ENCODE results near the gene IGSF23. TPM values are rescaled to one million over a fixed set of nuclear protein-coding genes. Genes with fewer than 3 reads are reported as not detected.
"Not testable (repeated sequence)": the region's sequence is repeated elsewhere in the genome, so short reads cannot be mapped to it uniquely, and the experiment has no call there.

Gene IGSF23
- polyA plus RNA-seq, 3 donors, result 0.62 TPM; not detected in 2

DNA sequence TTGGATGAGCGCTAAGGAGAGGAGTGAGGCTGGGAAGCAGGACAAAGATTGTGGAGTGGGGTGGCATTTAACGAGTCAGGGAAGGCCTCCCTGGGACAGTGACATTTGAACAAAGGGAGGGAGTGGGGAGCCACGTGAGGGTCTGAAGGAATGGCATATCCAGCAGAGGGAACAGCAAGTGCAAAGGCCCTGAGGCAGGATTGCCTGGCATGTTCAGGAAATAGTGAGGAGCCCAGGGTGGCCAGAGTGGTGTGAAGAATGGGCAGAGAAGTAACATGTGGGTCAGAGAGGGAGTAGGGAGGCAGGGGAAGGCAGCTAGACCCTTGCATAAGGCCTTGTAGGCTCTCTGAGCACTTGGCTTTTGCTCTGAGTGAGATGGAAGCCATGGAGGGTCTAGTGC, 15.4 kb downstream of the IGSF23 start:
- no peak overlapping the region for H3K27ac ChIP-seq (ENCODE audit: low read depth, low read length)
- WGBS, 3 donors, result 89 to 91% (median 89%) methylated on average over 3 of the region's 3 CpGs

DNA sequence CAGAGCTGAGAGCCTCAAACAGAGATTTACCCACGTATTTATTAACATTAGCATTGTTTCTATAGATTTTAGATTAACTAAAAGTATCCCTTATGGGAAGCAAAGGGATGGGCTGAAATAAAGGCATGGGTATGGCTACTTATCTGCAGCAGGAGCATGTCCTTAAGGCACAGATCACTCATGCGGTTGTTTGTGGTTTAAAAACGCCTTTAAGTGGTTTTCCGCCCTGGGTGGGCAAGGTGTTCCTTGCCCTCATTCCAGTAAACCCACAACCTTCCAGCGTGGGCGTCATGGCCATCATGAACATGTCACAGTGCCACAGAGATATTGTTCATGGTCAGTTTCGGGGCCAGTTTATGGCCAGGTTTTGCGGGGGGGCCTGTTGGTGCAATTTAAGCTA, 18.2 kb downstream of the IGSF23 start:
- H3K27ac ChIP-seq (ENCODE audit: low read depth, low read length), result not testable (repeated sequence)
- 82 to 87% (median 83%) methylated on average over 8 of the region's 8 CpGs for WGBS, 3 donors

DNA sequence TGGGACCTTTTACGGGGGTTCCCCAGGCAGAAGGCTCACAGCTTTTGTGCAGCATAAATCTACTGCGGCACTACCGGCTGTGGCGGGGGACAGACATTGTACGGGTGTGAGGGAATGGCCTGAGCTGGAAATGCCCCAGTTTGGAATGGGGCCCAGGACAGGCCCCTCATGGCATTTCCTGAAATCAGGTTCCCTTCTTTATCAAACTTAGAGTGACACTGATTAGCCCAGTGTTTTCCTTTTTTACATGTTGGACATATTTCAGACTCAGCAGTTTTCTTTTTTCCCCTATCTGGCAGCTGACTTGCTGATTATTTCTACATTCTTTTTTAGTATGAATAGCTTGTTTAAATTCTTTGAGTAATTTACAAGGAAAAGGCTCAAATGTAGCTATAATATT, 20.7 kb downstream of the IGSF23 start:
- H3K27ac ChIP-seq (ENCODE audit: low read depth, low read length), result not testable (repeated sequence)
- WGBS, 3 donors, result 0 to 22% (median 18%) methylated on average over 5 of the region's 5 CpGs

DNA sequence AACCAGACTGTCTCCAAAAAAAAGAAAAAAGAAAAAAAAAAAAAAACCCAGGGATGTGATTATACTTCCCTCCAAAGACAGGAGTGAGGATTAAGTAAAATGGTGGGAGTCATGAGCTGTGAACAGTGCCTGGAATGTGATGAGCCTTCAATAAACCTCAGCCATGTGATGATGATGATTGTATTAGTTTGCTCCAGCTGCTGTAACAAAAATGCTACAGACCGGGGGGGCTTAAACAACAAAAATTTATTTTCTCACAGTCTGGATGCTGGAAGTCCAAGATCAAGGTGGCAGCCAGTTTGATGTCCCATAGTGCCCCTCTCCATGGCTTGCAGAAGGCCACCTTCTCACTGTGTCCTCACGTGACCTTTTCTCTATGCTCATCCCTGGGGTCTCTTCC, 21.4 kb downstream of the IGSF23 start:
- no peak overlapping the region for H3K27ac ChIP-seq (ENCODE audit: low read depth, low read length)
- 96 to 98% (median 98%) methylated on average over 2 of the region's 2 CpGs for WGBS, 3 donors

DNA sequence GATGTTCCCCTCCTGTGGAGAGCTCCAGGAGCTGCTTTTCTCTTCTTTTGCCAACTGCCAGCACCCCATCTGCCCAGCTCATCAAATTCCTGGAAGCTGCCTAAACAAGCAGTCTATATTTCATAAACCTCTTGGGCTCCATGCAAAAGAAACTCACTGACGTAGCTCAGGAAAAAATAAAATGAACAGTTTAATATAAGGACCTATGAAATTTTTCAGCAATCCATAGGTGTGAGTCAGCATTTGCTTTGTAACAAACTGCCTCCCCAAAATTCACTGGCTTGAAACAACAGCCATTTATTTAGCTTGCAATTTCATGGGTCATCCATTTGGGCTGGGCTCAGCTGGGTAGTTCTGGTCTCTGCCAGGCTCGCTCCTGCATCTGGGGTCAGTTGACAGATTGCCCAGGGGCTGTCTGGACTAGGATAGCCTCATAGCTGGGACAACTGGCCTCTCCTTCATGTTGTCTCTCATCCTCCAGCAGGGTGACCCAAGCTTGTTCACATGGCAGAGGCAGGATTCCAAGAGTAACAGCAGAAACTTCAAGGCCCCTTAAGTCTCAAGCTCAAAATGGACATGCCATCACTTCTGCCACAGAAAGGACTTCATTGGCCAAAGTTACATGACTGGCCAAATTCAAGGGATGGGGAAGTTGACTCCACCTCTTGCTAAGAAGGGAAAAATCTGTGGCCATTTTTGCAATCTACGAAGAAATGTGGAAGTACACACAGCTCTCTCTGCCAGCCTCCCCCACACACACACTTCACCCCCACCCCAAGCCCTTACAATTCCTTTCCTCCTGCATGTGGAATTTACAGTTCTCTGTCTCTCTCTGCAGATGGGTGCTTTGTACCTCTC, 22.4 kb downstream of the IGSF23 start:
- 56 to 80% (median 59%) methylated on average over 3 of the region's 3 CpGs for WGBS, 3 donors

DNA sequence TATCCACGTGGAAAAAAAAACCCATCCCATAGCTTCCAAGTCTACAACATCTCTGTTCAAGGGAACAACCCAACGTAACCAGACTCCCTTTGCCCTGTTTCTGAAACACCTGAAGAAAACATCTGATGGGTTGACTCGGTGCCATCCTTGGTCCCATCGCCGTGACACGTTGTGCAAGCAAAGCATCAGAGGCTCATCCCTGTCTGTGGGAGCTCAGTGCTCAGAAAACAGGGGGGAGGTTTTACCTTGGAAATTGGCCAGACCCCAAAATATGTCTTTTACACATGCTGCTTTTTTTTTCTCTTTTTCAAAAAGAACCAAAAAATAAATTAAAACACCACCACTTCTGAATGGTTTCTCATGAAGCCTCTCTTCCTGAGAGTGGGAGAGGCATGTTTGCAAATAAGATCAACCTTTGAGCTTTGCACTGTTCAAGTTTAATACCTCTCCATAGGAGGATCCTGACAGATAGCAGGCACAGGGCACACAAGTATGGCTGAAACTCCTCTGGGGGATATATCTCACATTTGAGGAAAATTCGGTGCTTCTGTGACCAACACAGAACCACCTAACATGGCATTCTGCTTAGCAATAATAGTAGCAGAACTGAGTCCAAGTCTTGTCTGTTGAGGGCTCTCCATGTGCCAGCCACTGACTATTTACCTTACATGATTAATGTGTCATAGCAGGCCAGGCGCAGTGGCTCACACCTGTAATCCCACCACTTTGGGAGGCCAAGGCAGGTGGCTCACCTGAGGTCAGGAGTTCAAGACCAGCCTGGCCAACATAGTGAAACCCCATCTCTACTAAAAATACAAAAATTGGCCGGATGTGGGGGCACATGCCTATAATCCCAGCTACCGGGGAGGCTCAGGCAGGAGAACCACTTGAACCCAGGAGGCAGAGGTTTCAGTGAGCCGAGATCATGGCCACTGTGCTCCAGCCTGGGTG, 23.4 kb downstream of the IGSF23 start:
- WGBS, 3 donors, result 57 to 83% (median 72%) methylated on average over 11 of the region's 11 CpGs
- no peak overlapping the region for H3K27ac ChIP-seq (ENCODE audit: low read depth, low read length)

More for the DNA sequence above, 22.4 kb downstream of the IGSF23 start:
- no peak overlapping the region for H3K27ac ChIP-seq (ENCODE audit: low read depth, low read length)

DNA sequence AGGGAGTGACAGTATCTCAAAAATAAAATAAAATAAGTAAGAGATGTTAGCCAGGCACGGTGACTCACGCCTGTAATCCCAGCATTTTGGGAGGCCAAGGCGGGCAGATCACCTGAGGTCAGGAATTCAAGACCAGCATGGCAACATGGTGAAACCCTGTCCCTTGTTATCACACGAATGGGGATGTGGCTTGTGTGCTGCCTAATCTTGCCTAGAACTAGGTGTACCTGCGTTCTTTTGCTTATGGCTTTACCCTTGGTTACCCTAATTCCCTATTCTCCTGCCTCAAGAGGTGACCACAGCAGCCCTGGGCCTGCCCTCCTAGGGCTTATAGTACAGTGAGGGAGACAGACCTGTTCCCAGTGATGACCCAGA, 24.0 kb downstream of the IGSF23 start:
- 87 to 97% (median 91%) methylated on average over 5 of the region's 5 CpGs for WGBS, 3 donors
- no peak overlapping the region for H3K27ac ChIP-seq (ENCODE audit: low read depth, low read length)

DNA sequence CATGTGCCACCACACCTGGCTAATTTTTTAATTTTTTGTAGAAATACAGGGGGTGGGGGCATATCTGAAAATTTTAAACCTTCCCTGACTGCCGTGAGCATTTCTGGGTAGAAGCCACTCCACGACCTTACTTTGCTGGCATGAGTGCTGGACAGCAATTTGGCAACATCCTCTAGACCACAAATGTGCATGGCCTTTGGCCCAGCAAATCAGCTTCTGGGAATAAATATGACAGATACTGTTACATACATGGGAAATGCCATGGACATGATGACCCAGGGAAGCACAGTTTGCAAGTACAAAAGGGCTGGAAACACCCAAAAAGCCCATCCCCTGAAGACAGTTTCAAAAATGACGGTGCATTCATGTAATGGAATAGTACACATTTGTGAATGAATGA, 27.2 kb downstream of the IGSF23 start:
- H3K27ac ChIP-seq (ENCODE audit: low read depth, low read length), result no peak overlapping the region
- 60 to 70% (median 62%) methylated on average over 3 of the region's 3 CpGs for WGBS, 3 donors

DNA sequence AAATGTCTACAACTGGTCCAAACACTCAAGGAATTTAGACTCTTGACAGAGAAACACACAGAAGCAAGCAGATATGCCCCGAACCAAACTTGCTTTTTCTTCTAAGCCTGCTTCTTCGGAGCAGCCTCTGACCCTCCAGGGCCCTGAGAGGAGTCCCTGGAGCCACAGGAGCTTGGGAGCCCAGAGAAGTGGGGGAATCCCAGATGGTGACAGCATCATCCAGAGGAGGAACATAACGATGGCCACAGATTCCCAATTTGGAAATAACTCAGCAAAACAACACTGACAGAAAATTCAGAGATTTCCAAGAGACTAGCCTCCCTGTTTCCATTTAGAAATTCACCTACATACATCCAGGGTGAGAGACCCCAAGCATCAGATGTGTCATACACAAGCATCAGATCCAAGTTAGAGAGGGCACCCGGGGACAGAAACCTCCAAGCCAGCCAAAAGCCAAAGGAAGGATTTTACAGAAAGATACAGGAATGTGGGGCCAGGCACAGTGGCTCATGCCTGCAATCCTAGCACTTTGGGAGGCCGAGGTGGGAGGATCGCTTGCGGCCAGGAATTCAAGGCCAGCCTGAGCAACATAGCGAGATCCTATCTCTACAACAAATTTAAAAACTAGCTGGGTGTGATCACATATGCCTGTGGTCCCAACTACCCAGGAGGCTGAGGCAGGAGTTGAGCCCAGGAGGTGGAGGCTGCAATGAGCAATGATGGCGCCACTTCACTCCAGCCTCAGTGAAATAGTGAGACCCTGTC, 28.3 kb downstream of the IGSF23 start:
- H3K27ac ChIP-seq (ENCODE audit: low read depth, low read length), result no peak overlapping the region
- WGBS, 3 donors, result 92 to 93% (median 93%) methylated on average over 9 of the region's 9 CpGs

DNA sequence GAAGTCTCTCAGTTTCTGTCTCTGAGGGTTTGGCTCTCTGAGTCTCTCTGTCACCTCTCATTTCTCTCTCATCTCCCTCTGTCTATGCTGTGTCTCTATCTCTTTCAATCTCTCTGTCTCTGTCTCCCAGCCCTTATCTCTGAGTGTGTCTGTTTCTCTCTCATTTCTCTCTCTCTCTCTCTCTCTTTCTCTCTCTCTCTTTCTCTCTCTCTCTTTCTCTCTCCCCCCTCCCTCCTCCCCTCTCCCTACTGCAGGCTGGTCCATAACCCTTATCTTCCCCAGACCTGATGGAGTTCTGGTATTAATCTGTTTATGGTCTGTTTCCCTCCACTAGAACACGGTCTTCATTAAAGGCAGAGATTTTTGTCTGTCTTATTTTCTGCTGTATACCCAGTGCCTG, 29.0 kb downstream of the IGSF23 start:
- H3K27ac ChIP-seq (ENCODE audit: low read depth, low read length), result no peak overlapping the region
- 45 to 61% (median 50%) methylated on average over 1 of the region's 1 CpG for WGBS, 3 donors

DNA sequence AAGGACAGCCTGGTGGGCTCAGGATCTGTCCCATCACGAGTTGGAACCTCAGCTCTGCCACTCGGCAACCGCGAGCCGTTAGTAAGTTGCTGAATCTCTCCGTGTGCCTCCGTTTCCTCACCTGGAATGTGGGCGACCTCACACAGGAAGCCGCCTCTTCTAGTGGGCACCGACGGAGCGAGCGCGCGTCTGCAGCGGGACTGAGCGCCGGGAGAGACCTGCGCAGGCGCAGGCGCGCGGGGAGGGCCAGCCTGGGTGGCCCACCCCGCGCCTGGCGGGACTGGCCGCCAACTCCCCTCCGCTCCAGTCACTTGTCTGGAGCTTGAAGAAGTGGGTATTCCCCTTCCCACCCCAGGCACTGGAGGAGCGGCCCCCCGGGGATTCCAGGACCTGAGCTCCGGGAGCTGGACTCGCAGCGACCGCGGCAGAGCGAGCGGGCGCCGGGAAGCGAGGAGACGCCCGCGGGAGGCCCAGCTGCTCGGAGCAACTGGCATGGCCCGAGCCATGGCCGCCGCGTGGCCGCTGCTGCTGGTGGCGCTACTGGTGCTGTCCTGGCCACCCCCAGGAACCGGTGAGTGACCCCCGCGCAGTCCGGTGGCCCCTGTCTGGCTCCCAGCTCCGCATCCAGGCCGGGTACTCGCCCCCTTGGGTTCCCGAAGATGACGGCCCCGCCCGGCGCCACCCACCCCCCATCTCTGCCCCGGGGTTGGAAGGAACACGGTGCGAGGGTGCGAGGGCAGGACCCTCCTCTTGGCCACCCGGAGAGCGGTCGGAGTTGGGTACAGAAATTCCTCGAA, 30.4 kb downstream of the IGSF23 start, which contains the start of gene PVR:
Gene PVR (plus strand): TSS at position 306 of the 797 bp plus-strand sequence. CDS start 187 bp downstream, at position 493.
- 0% methylated on average over 60 to 70 of the region's 70 CpGs for WGBS, 3 donors

DNA sequence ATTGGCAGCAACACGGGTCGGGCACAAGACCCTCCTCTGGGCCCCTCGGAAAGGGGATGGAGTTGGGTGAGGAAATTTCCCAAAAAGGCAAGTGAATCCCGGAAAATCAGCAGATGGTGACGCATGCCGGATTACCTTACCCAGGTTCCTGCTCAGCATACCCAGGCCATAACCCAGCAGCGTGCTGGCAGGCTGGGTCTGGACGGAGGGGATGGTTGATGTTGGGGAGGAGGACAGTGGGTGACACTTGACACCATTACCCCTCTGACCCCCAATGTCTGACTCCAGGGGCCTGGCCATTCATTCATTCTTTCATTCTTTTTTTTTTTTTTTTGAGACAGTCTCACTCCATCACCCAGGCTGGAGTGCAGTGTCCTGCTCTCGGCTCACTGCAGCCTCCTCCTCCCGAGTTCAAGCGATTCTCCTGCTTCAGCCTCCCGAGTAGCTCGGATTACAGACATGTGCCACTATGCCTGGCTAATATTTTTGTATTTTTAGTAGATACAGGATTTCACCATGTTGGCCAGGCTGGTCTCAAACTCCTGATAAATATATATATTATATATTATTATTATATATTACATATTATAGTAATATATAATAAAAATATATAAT, 31.1 kb downstream of the IGSF23 start:
- WGBS, 3 donors, result 10 to 13% (median 11%) methylated on average over 13 of the region's 13 CpGs
- H3K27ac ChIP-seq (ENCODE audit: low read depth, low read length), result peak overlapping the region; percentile 14

More for the DNA sequence above, 30.4 kb downstream of the IGSF23 start, which contains the start of gene PVR:
- H3K27ac ChIP-seq (ENCODE audit: low read depth, low read length), result peak within 1 kb of the TSS; percentile 14

DNA sequence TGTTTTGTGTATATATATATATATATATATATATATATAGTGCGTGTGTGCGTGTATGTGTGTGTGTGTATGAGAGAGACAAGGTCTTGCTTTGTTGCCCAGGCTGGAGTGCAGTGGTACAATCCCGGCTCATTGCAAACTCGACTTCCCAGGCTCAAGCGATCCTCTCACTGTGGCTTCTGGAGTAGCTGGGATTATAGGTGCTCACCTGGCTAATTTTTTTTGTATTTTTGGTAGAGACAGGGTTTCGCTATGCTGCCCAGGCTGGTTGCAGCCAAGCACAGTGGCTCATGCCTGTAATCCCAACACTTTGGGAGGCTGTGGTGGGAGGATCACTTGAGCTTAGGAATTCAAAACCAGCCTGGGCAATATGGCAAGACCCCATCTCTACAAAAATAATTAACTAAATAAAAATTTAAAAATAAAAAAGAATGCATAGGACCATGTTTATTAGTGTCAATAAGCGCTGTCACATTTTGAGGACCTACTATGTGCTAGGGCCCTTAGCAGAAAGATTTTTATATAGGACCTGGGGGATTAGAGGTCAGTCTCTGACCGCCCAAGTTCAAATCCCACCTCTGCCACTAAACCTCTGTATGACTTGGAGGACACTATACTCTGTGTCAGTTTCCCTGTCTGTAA, 32.2 kb downstream of the IGSF23 start:
- WGBS, 3 donors, result 77 to 95% (median 80%) methylated on average over 8 of the region's 8 CpGs

DNA sequence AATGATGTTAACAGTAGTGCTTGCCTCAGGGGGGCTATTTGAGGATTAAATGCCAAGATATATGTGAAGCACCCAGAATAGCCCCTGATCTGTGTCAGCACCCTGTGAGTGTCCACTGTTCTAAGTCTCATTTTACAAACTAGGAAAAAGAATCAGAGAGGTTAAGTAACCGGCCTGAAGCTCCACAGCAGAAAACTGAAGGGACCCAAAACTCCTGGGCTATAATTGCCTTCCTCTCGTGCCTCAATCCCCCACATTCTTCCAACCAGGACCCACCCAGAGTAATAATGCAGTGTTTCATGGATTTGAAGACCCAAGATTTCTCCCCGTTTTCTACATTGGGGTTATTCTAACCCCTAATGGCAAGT, 32.7 kb downstream of the IGSF23 start:
- 92 to 99% (median 96%) methylated on average over 3 of the region's 3 CpGs for WGBS, 3 donors
- no peak overlapping the region for H3K27ac ChIP-seq (ENCODE audit: low read depth, low read length)

More for the DNA sequence above, 32.2 kb downstream of the IGSF23 start:
- H3K27ac ChIP-seq (ENCODE audit: low read depth, low read length), result no peak overlapping the region

DNA sequence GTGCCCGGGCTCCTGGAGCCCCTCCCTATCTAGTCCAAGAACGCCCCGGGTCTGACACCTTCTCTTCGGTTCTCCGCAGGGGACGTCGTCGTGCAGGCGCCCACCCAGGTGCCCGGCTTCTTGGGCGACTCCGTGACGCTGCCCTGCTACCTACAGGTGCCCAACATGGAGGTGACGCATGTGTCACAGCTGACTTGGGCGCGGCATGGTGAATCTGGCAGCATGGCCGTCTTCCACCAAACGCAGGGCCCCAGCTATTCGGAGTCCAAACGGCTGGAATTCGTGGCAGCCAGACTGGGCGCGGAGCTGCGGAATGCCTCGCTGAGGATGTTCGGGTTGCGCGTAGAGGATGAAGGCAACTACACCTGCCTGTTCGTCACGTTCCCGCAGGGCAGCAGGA, 33.8 kb downstream of the IGSF23 start:
- 76 to 87% (median 85%) methylated on average over 31 of the region's 31 CpGs for WGBS, 3 donors
- no peak overlapping the region for H3K27ac ChIP-seq (ENCODE audit: low read depth, low read length)

DNA sequence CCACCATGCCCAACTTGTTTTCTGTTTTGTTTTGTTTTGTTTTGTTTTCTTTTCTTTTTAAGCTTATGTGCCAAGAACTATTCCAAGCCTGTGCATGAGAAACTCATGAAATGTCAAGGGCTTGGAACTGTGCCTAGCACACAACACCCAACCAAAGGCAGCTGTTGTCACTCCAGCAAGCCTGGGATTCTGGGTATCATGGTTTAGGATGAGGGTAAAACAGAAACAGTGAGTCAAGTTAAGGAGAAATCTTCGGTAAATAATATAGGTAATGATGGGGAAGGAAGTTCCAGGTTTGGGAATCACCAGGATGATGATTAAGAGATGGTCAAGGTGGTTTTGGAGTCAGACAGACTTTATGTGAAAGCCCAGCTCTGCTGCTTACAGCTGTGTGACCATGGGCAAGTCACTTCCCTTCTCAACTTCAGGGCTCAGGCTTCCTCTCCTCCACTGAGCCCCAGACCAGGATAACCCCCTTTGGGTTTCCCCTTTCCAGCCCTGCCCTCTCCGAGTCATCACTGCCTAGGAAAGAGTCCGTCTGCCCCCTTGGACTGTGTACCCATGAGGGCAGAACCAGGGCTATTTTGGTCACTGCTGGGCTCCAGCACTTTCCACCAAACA, 35.4 kb downstream of the IGSF23 start:
- H3K27ac ChIP-seq (ENCODE audit: low read depth, low read length), result no peak overlapping the region
- WGBS, 3 donors, result 72 to 87% (median 86%) methylated on average over 3 of the region's 3 CpGs
